ENCODE data around the gene HECTD2.

GRCh38 chr10:91367127-91367531, 43.0 kb upstream of the HECTD2 start:
- TF ChIP-seq POLR2A (IDR thresholded peaks at IDR 0.05) (no peak), CTCF (IDR thresholded peaks at IDR 0.05) (no peak), EP300 (IDR thresholded peaks at IDR 0.05) (no peak)
